Measurements from ENCODE around the gene RIPOR1. TPM values are rescaled to one million over a fixed set of nuclear protein-coding genes. Genes with fewer than 3 reads are reported as not detected.
A peak's percentile ranks its signal among the peaks of the same experiment; 100 is the strongest.

Gene RIPOR1
- total and polyA plus RNA-seq, 8 donors, result 31.8 to 53.8 (median 36.2) TPM

DNA sequence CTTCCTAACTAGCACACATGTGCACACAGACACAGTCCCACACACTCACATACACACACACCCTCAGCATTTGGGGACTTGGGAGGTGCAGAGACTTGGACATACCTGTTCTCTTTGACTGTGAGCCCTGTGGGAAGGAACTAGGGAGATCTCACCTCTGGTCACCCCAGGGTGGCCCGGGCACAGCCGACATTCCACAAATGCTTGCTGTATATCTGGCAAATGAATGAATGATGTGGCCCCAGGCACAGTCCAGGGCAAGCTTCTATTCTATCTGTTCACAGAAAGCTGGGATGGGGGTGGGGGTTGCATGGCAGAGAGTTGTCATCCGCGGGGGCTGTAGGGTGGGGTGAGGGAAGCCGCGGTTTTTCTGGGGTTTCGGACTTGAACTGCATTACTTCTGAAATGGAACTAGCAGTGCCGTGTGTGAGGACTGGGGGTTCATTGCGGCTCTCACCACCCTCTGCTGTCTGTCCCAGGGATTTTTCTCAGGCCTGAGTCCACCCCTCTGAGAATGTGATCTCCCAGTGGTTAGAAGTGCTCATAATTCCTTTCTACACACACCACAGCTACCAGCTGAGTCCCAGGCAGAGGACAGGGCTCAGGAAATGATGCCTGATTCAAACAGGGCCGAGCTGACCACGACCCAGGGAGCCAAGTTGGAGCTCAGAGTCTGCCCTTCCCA lies 3.3 kb upstream of the RIPOR1 start:
- WGBS, 2 donors, result 71 to 75% methylated on average over 11 of the region's 11 CpGs
- no peaks in the 10 kb centered on the region for H3K36me3 ChIP-seq
- intact Hi-C loops (cut with DNase I), result loop anchor here in 2 of 3 donors (10.0 kb wide), 2 partner anchors 139 to 409 kb away; partner anchors contain the start of genes ACD (in 1 of the 2), C16orf86 (in 1 of the 2), CTRL (in 1 of the 2) and ENKD1 (in 1 of the 2)
- TF ChIP-seq, protein P1, sequence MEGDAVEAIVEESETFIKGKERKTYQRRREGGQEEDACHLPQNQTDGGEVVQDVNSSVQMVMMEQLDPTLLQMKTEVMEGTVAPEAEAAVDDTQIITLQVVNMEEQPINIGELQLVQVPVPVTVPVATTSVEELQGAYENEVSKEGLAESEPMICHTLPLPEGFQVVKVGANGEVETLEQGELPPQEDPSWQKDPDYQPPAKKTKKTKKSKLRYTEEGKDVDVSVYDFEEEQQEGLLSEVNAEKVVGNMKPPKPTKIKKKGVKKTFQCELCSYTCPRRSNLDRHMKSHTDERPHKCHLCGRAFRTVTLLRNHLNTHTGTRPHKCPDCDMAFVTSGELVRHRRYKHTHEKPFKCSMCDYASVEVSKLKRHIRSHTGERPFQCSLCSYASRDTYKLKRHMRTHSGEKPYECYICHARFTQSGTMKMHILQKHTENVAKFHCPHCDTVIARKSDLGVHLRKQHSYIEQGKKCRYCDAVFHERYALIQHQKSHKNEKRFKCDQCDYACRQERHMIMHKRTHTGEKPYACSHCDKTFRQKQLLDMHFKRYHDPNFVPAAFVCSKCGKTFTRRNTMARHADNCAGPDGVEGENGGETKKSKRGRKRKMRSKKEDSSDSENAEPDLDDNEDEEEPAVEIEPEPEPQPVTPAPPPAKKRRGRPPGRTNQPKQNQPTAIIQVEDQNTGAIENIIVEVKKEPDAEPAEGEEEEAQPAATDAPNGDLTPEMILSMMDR (IDR thresholded peaks at IDR 0.05), result no peak
- FAIRE-seq (no peak), ATAC-seq (no peak), DNase-seq (peak in 1 of 6 donors; percentile 26)
- H3K27ac ChIP-seq, result no peak overlapping the region
- H3K27me3 ChIP-seq, result no peaks in the 10 kb centered on the region
- no peaks in the 10 kb centered on the region for H3K9me3 ChIP-seq
- no peak overlapping the region for H3K4me3 ChIP-seq
- peaks cover 0 to 6% (median 4%) of the 10 kb centered on the region in 3 donors for H3K4me1 ChIP-seq

DNA sequence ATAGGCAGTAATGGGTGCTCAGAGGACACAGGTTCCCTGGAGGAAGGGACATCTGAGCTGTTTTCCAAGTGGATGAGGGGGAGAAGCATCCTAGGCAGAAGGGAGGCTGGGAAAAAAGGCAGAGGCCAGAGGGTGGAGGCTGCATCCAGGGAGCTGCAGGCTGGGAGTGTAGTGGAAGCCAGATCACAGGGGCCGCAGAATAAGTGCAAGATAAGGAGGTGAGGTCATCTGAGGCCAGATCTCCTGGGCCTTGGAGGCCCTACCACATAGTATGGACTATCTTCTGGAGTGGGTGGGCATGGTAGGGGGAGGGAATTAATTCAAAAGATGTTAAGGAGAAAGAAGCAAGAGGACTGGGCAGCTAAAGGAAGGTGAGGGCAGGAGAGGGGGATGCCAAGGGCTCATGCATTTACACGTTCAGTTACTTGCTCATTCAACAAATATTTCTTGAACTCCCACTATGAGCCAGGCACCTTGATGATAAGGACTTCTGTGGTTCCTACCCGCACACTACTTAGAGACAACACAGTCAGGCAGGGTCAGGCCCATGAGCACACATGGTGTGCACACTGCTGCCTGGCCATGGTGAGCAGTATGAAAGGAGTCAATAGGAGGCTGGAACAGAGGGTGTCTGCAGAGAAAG lies 2.4 kb upstream of the RIPOR1 start:
- Histone ChIP-seq H3K4me3 (no peak overlapping the region), H3K27ac (no peak overlapping the region), H3K9me3 (no peaks in the 10 kb centered on the region), H3K27me3 (no peaks in the 10 kb centered on the region), H3K36me3 (no peaks in the 10 kb centered on the region), H3K4me1 (peaks cover 0 to 12% (median 11%) of the 10 kb centered on the region in 3 donors)
- TF ChIP-seq, protein P1 (IDR thresholded peaks at IDR 0.05), result no peak
- 71 to 76% methylated on average over 3 of the region's 3 CpGs for WGBS, 2 donors
- ATAC-seq (no peak), DNase-seq (no peak), FAIRE-seq (no peak)
- intact Hi-C loops (cut with DNase I), result loop anchor here in 2 of 3 donors (10.0 kb wide), 2 partner anchors 139 to 409 kb away; partner anchors contain the start of genes ACD (in 1 of the 2), C16orf86 (in 1 of the 2), CTRL (in 1 of the 2) and ENKD1 (in 1 of the 2)

DNA sequence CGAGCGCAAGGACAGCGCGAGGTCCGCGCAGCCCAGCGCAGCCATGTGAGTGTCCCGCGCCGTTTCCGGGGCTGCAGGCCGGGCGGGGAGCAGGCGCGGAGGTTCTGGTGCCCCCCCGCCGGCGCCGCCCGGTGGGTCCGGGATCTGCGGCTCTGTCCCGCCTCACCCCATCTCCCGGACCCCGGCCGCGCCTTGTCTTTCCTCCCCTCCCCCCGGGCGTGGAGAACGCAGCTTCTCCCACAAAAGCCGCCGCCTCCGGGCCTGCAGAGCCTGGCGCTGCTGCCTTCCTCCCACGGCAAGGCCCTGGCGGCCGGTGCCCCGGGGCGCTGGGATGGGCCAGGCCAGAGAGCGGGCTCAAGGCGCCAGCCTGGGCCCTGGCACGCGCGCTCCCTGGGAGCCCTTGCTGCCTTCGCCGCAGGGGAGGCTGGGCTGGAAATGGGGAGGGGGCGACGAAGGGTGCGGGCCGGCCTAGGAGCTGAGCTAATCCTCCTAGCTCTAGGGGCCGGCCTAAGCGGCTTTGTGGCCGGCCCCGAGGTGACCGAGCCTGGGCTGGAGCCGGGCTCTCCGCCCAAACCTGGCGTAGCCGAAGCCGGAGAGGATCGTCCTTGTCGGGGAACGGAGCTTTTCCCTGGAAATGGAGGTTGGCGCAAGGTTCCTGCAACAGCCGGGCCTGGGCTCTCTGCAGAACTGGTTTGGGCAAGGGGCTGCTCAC lies 397 bp downstream of the RIPOR1 start:
- H3K27ac ChIP-seq, result peak overlapping the region; percentile 70 to 87 (median 79)
- intact Hi-C loops (cut with DNase I), result loop anchor here in 2 of 3 donors (10.0 kb wide), 2 partner anchors 136 to 406 kb away; partner anchors contain the start of genes ACD (in 1 of the 2), C16orf86 (in 1 of the 2), CTRL (in 1 of the 2) and ENKD1 (in 1 of the 2)
- no peak for FAIRE-seq
- ATAC-seq, result peak; percentile 31 to 59 (median 38)
- no peaks in the 10 kb centered on the region for H3K27me3 ChIP-seq
- TF ChIP-seq, protein P1 (IDR thresholded peaks at IDR 0.05), result no peak
- H3K9me3 ChIP-seq, result no peaks in the 10 kb centered on the region
- H3K4me1 ChIP-seq, result peaks cover 0 to 18% (median 11%) of the 10 kb centered on the region in 3 donors
- no peaks in the 10 kb centered on the region for H3K36me3 ChIP-seq
- WGBS, 2 donors, result 0 to 1% methylated on average over 32 to 65 of the region's 65 CpGs
- peak in 5 of 6 donors; percentile 57 to 87 (median 72) for DNase-seq
- peak overlapping the region; percentile 66 to 93 (median 80) for H3K4me3 ChIP-seq

DNA sequence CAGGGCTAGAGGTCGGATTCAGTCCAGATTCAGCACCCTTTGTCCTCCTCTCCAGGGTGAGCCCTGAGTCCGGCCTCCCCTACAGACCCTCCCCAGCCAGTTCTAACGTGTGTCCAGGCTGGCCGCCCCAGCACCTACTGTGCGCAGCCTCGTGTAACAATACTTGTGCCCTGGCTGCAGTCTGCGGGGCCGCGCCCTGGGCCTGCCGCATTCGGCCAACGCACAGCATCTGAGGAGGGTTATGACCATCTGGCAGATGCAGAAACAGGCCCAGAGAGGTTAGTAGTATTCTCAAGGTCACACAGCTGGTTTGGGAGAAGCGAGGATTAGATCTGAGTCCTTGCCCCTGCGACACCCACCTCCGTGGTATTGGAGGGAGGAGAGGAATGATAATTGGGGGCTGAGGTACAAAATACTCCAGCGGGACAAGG lies 968 bp downstream of the RIPOR1 start:
- FAIRE-seq (no peak), DNase-seq (peak in 1 of 6 donors; percentile 80), ATAC-seq (peak; percentile 14 to 39 (median 28))
- intact Hi-C loops (cut with DNase I), result loop anchor here in 2 of 3 donors (10.0 kb wide), 2 partner anchors 135 to 405 kb away; partner anchors contain the start of genes ACD (in 1 of the 2), C16orf86 (in 1 of the 2), CTRL (in 1 of the 2) and ENKD1 (in 1 of the 2)
- Histone ChIP-seq H3K27ac (peak overlapping the region; percentile 70 to 87 (median 79)), H3K4me1 (peaks cover 0 to 18% (median 11%) of the 10 kb centered on the region in 3 donors), H3K36me3 (no peaks in the 10 kb centered on the region), H3K4me3 (peak overlapping the region; percentile 66 to 93 (median 80)), H3K27me3 (no peaks in the 10 kb centered on the region), H3K9me3 (no peaks in the 10 kb centered on the region)
- TF ChIP-seq, protein P1 (IDR thresholded peaks at IDR 0.05), result no peak
- 3% methylated on average over 16 of the region's 16 CpGs for WGBS, 2 donors
